PC-9 (cell line): ENCODE data around the gene IFIT2.

Experiments used
- EZH2 ChIP-seq: fragments of 200-600 bp; sonication (generic); IDR thresholded peaks from 2 replicates; pipeline ENCODE4 v1.8.0; 2017; ENCODE audit warnings: antibody characterized with exemption, low read depth
- TF ChIP-seq, protein P1 (sequence below): fragments of 200-600 bp; sonication (generic); conservative IDR thresholded peaks from 2 replicates; pipeline ENCODE4 v1.6.1; 2017; ENCODE audit warnings: mixed run types, antibody characterized with exemption, mild to moderate bottlenecking, moderate library complexity

DNA sequence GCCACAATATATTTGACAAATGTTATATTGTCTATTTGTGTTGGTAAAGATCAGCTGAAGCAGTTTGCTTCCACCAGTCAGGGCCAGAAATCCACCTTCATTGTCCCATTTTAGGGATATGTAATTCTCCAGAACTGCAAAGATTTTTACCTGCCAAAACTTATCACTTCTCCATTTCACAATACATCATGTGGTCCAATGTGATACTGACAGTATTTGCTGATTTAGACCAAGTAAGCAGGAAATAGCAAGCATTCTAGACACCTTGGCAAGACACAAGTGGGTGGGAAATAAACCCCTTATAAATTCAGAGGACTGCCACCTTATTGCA is 31.7 kb upstream of the IFIT2 start:
- no peak for TF ChIP-seq EZH2
- TF ChIP-seq, protein P1, sequence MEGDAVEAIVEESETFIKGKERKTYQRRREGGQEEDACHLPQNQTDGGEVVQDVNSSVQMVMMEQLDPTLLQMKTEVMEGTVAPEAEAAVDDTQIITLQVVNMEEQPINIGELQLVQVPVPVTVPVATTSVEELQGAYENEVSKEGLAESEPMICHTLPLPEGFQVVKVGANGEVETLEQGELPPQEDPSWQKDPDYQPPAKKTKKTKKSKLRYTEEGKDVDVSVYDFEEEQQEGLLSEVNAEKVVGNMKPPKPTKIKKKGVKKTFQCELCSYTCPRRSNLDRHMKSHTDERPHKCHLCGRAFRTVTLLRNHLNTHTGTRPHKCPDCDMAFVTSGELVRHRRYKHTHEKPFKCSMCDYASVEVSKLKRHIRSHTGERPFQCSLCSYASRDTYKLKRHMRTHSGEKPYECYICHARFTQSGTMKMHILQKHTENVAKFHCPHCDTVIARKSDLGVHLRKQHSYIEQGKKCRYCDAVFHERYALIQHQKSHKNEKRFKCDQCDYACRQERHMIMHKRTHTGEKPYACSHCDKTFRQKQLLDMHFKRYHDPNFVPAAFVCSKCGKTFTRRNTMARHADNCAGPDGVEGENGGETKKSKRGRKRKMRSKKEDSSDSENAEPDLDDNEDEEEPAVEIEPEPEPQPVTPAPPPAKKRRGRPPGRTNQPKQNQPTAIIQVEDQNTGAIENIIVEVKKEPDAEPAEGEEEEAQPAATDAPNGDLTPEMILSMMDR, result no peak
